ENCODE results near the gene FRRS1L.
A peak's percentile ranks its signal among the peaks of the same experiment; 100 is the strongest.

The FRRS1L gene

GRCh38 chr9:109098960-109099308 lies 68.1 kb downstream of the FRRS1L start:
- peaks cover 43% of the 10 kb centered on the region for H3K36me3 ChIP-seq (replicated peaks)
- peaks cover 46% of the 10 kb centered on the region for H3K4me1 ChIP-seq
- in situ Hi-C loops (cut with MboI; ENCODE audit: low sequenced_read_pairs): no loop called here
- H3K9me3 ChIP-seq: no peaks in the 10 kb centered on the region
- H3K27me3 ChIP-seq (ENCODE audit: low read depth): no peaks in the 10 kb centered on the region
- no peak for DNase-seq (ENCODE audit: low spot score in 2 of 2)
- H3K4me3 ChIP-seq: no peak overlapping the region

GRCh38 chr9:109098171-109098959 lies 68.7 kb downstream of the FRRS1L start:
- no peaks in the 10 kb centered on the region for H3K27me3 ChIP-seq (ENCODE audit: low read depth)
- in situ Hi-C loops (cut with MboI; ENCODE audit: low sequenced_read_pairs): no loop called here
- no peaks in the 10 kb centered on the region for H3K9me3 ChIP-seq
- peaks cover 46% of the 10 kb centered on the region for H3K4me1 ChIP-seq
- peaks cover 41% of the 10 kb centered on the region for H3K36me3 ChIP-seq (replicated peaks)
- no peak overlapping the region for H3K4me3 ChIP-seq
- DNase-seq (ENCODE audit: low spot score in 2 of 2): peak; percentile 64 to 81

DNA sequence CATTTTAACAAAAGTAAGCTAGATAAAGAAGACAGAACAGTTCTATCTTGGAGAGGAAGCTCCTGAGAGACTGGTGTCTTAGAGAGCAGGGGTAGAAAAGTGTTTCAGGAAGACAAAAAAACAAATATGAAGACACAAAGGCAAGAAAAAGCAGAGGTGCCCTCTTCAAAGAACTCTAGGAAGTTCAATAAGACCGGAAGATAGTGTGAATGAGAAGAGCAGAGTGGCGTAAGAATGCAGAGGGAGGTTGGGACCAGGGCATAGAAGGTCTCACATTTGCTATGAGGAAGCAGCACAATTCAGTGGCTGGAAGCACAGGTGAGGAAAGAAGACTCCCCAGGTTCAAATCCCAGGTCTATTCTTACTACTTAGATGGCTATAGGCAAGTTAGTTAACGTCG lies 69.9 kb downstream of the FRRS1L start:
- in situ Hi-C loops (cut with MboI; ENCODE audit: low sequenced_read_pairs): no loop called here

GRCh38 chr9:109095321-109095720 lies 71.7 kb downstream of the FRRS1L start:
- DNase-seq (ENCODE audit: low spot score in 2 of 2): no peak
- peaks cover 42% of the 10 kb centered on the region for H3K36me3 ChIP-seq (replicated peaks)
- no peaks in the 10 kb centered on the region for H3K27me3 ChIP-seq (ENCODE audit: low read depth)
- no peaks in the 10 kb centered on the region for H3K9me3 ChIP-seq
- peaks cover 27% of the 10 kb centered on the region for H3K4me1 ChIP-seq
- in situ Hi-C loops (cut with MboI; ENCODE audit: low sequenced_read_pairs): no loop called here
- H3K4me3 ChIP-seq: no peak overlapping the region

More for the DNA sequence above, 69.9 kb downstream of the FRRS1L start:
- H3K36me3 ChIP-seq (replicated peaks): peaks cover 42% of the 10 kb centered on the region
- no peaks in the 10 kb centered on the region for H3K27me3 ChIP-seq (ENCODE audit: low read depth)
- H3K4me3 ChIP-seq: no peak overlapping the region
- no peaks in the 10 kb centered on the region for H3K9me3 ChIP-seq
- peaks cover 42% of the 10 kb centered on the region for H3K4me1 ChIP-seq
- no peak for DNase-seq (ENCODE audit: low spot score in 2 of 2)

- Histone ChIP-seq H3K9me3 (no peaks in the 10 kb centered on the region), H3K36me3 (replicated peaks) (peaks cover 43% of the 10 kb centered on the region), H3K27me3 (ENCODE audit: low read depth) (no peaks in the 10 kb centered on the region), H3K4me1 (peaks cover 17% of the 10 kb centered on the region), H3K4me3 (no peak overlapping the region)
- in situ Hi-C loops (cut with MboI; ENCODE audit: low sequenced_read_pairs): no loop called here
- no peak for DNase-seq (ENCODE audit: low spot score in 2 of 2)
Observed at GRCh38 chr9:109094268-109094667, 72.8 kb downstream of the FRRS1L start.

GRCh38 chr9:109092587-109092986 lies 74.5 kb downstream of the FRRS1L start:
- no peak overlapping the region for H3K4me3 ChIP-seq
- H3K36me3 ChIP-seq (replicated peaks): peaks cover 52% of the 10 kb centered on the region
- H3K27me3 ChIP-seq (ENCODE audit: low read depth): no peaks in the 10 kb centered on the region
- peaks cover 2% of the 10 kb centered on the region for H3K4me1 ChIP-seq
- no peaks in the 10 kb centered on the region for H3K9me3 ChIP-seq
- in situ Hi-C loops (cut with MboI; ENCODE audit: low sequenced_read_pairs): no loop called here
- DNase-seq (ENCODE audit: low spot score in 2 of 2): no peak

- Histone ChIP-seq H3K4me3 (no peak overlapping the region), H3K36me3 (replicated peaks) (peaks cover 55% of the 10 kb centered on the region)
- in situ Hi-C loops (cut with MboI; ENCODE audit: low sequenced_read_pairs): no loop called here
Observed at GRCh38 chr9:109092051-109092580, 74.9 kb downstream of the FRRS1L start.

DNA sequence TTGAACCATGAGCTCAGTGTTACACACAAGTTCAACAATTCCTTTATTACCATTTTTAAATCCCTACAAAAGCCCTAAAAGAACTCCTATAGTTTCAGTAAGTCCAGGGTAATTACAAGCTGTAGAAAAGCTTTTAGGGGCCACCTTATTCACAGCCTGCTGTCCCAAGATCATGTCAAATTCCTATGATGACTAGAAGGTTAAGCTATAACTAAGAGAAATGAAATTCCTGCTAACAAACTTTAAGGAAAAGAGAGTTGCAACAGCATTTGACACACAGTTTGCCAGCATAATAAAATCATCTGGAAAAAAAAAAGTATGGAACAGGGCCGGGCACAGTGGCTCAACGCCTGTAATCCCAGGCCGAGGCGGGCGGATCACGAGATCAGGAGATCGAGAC lies 78.8 kb downstream of the FRRS1L start:
- Histone ChIP-seq H3K9me3 (no peaks in the 10 kb centered on the region), H3K4me3 (no peak overlapping the region), H3K4me1 (no peaks in the 10 kb centered on the region), H3K27me3 (ENCODE audit: low read depth) (no peaks in the 10 kb centered on the region), H3K36me3 (replicated peaks) (peaks cover 65% of the 10 kb centered on the region)
- DNase-seq (ENCODE audit: low spot score in 2 of 2): no peak
- in situ Hi-C loops (cut with MboI; ENCODE audit: low sequenced_read_pairs): no loop called here

More at GRCh38 chr9:109092051-109092580, 74.9 kb downstream of the FRRS1L start:
- no peaks in the 10 kb centered on the region for H3K9me3 ChIP-seq
- no peaks in the 10 kb centered on the region for H3K27me3 ChIP-seq (ENCODE audit: low read depth)
- no peaks in the 10 kb centered on the region for H3K4me1 ChIP-seq
- DNase-seq (ENCODE audit: low spot score in 2 of 2): no peak

GRCh38 chr9:109087795-109088194 lies 79.3 kb downstream of the FRRS1L start:
- no peaks in the 10 kb centered on the region for H3K27me3 ChIP-seq (ENCODE audit: low read depth)
- no peaks in the 10 kb centered on the region for H3K9me3 ChIP-seq
- DNase-seq (ENCODE audit: low spot score in 2 of 2): no peak
- H3K36me3 ChIP-seq (replicated peaks): peaks cover 61% of the 10 kb centered on the region
- no peak overlapping the region for H3K4me3 ChIP-seq
- in situ Hi-C loops (cut with MboI; ENCODE audit: low sequenced_read_pairs): no loop called here
- no peaks in the 10 kb centered on the region for H3K4me1 ChIP-seq

DNA sequence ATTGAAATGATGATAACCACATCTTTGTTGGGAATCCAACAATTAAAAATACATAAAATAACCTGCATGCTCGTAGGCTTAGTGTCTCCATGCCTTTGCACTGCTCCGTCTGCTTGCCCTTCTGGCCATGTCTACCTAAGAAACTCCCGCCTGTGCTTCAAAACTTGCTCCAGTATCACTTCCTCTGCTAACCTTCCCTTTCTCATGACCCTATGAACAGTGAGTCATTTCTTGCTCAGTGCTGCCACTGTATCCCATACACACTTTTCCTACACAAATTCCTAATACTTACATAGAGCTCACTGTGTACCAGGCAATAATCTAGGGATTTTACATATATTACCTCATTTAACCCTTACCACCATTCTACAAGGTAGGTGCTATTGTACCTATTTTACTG lies 80.8 kb downstream of the FRRS1L start:
- DNase-seq (ENCODE audit: low spot score in 2 of 2): no peak
- Histone ChIP-seq H3K36me3 (replicated peaks) (peaks cover 51% of the 10 kb centered on the region), H3K9me3 (no peaks in the 10 kb centered on the region), H3K4me1 (no peaks in the 10 kb centered on the region), H3K4me3 (no peak overlapping the region), H3K27me3 (ENCODE audit: low read depth) (no peaks in the 10 kb centered on the region)
- in situ Hi-C loops (cut with MboI; ENCODE audit: low sequenced_read_pairs): no loop called here

GRCh38 chr9:109085510-109085909 lies 81.5 kb downstream of the FRRS1L start:
- in situ Hi-C loops (cut with MboI; ENCODE audit: low sequenced_read_pairs): no loop called here
- H3K27me3 ChIP-seq (ENCODE audit: low read depth): no peaks in the 10 kb centered on the region
- DNase-seq (ENCODE audit: low spot score in 2 of 2): no peak
- no peaks in the 10 kb centered on the region for H3K9me3 ChIP-seq
- no peaks in the 10 kb centered on the region for H3K4me1 ChIP-seq
- H3K36me3 ChIP-seq (replicated peaks): peaks cover 50% of the 10 kb centered on the region
- no peak overlapping the region for H3K4me3 ChIP-seq

- no peaks in the 10 kb centered on the region for H3K9me3 ChIP-seq
- in situ Hi-C loops (cut with MboI; ENCODE audit: low sequenced_read_pairs): no loop called here
- no peak overlapping the region for H3K4me3 ChIP-seq
- peaks cover 59% of the 10 kb centered on the region for H3K36me3 ChIP-seq (replicated peaks)
- no peak for DNase-seq (ENCODE audit: low spot score in 2 of 2)
- no peaks in the 10 kb centered on the region for H3K27me3 ChIP-seq (ENCODE audit: low read depth)
- H3K4me1 ChIP-seq: no peaks in the 10 kb centered on the region
Observed at GRCh38 chr9:109083813-109084405, 83.1 kb downstream of the FRRS1L start.

DNA sequence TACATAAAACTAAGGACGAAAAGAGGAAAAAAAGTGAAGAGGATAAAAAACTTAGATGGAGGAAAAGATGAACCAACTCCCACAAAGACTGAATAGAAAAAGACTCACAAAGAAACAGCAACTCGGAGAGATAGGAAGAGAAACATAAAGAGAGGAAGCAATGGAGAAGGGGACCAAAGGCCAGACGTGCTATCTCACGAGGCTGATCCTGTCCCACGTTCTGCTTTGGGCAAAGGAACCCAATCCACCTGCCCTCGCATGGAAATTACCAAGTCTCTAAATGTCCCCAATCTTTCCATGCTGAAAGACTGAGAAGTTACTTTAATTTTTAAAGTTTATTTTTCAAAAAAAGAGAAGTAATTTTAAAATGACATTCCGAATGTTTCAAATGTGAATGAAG lies 83.9 kb downstream of the FRRS1L start:
- DNase-seq (ENCODE audit: low spot score in 2 of 2): no peak
- H3K4me1 ChIP-seq: no peaks in the 10 kb centered on the region
- no peaks in the 10 kb centered on the region for H3K9me3 ChIP-seq
- H3K4me3 ChIP-seq: no peak overlapping the region
- no peaks in the 10 kb centered on the region for H3K27me3 ChIP-seq (ENCODE audit: low read depth)
- in situ Hi-C loops (cut with MboI; ENCODE audit: low sequenced_read_pairs): no loop called here
- H3K36me3 ChIP-seq (replicated peaks): peaks cover 66% of the 10 kb centered on the region

GRCh38 chr9:109082091-109082620 lies 84.9 kb downstream of the FRRS1L start:
- no peak overlapping the region for H3K4me3 ChIP-seq
- in situ Hi-C loops (cut with MboI; ENCODE audit: low sequenced_read_pairs): no loop called here
- peaks cover 61% of the 10 kb centered on the region for H3K36me3 ChIP-seq (replicated peaks)
- no peaks in the 10 kb centered on the region for H3K4me1 ChIP-seq
- no peaks in the 10 kb centered on the region for H3K27me3 ChIP-seq (ENCODE audit: low read depth)
- no peak for DNase-seq (ENCODE audit: low spot score in 2 of 2)
- no peaks in the 10 kb centered on the region for H3K9me3 ChIP-seq
